Hepatocyte (in vitro differentiated cells): Measurements from ENCODE around the gene ANKRD13A. TPM values are rescaled to one million over a fixed set of nuclear protein-coding genes. Genes with fewer than 3 reads are reported as not detected.
A peak's percentile ranks its signal among the peaks of the same experiment; 100 is the strongest.

ENCODE experiments used
- DNase-seq: peaks from one replicate; pipeline ENCODE4 v3.0.0-alpha.2; 2016; ENCODE audit warnings: low spot score
- H2AFZ ChIP-seq: fragments of 200-600 bp; sonication (generic); 2 replicates; pipeline ENCODE4 v1.6.0; 2016; ENCODE audit warnings: antibody characterized with exemption, mild to moderate bottlenecking
- H3K27ac ChIP-seq: fragments of 200-600 bp; sonication (generic); 2 replicates; pipeline ENCODE4 v1.5.1; 2016; ENCODE audit warnings: mild to moderate bottlenecking
- H3K27me3 ChIP-seq: fragments of 200-600 bp; sonication (generic); 2 replicates; pipeline ENCODE4 v1.6.1; 2016
- H3K36me3 ChIP-seq: fragments of 200-600 bp; sonication (generic); replicated peaks from 2 replicates; pipeline ENCODE4 v1.5.1; 2016; ENCODE audit warnings: low read depth; ENCODE audit not compliant: insufficient read depth
- H3K4me1 ChIP-seq: fragments of 200-600 bp; sonication (generic); 2 replicates; pipeline ENCODE4 v1.5.1; 2016; ENCODE audit warnings: mild to moderate bottlenecking, moderate library complexity; ENCODE audit not compliant: insufficient read depth
- H3K4me2 ChIP-seq: fragments of 200-600 bp; sonication (generic); 2 replicates; pipeline ENCODE4 v1.6.0; 2016
- H3K4me3 ChIP-seq: fragments of 200-600 bp; sonication (generic); 2 replicates; pipeline ENCODE4 v1.5.1; 2016; ENCODE audit warnings: mild to moderate bottlenecking
- H3K79me2 ChIP-seq: fragments of 200-600 bp; sonication (generic); 2 replicates; pipeline ENCODE4 v1.6.0; 2017; ENCODE audit warnings: mild to moderate bottlenecking
- H3K9me2 ChIP-seq: fragments of 200-600 bp; sonication (generic); replicated peaks from 2 replicates; pipeline ENCODE4 v1.6.0; 2017; ENCODE audit warnings: mild to moderate bottlenecking; ENCODE audit not compliant: insufficient read depth
- H3K9me3 ChIP-seq: fragments of 200-600 bp; sonication (generic); 2 replicates; pipeline ENCODE4 v1.5.1; 2016; ENCODE audit warnings: low read depth, mild to moderate bottlenecking
- H4K20me1 ChIP-seq: fragments of 200-600 bp; sonication (generic); 2 replicates; pipeline ENCODE4 v1.6.0; 2016; ENCODE audit warnings: mild to moderate bottlenecking; ENCODE audit not compliant: insufficient read depth, poor library complexity, severe bottlenecking
- EZH2 ChIP-seq: fragments of 200-600 bp; sonication (generic); IDR thresholded peaks from 2 replicates; pipeline ENCODE4 v1.6.1; 2016; ENCODE audit warnings: antibody characterized with exemption, mild to moderate bottlenecking, borderline replicate concordance
- EZH2phosphoT487 ChIP-seq: fragments of 200-600 bp; sonication (generic); IDR thresholded peaks from one replicate; pipeline ENCODE4 v1.6.1; 2018; ENCODE audit warnings: antibody characterized with exemption, mild to moderate bottlenecking, low read depth, moderate library complexity; ENCODE audit not compliant: unreplicated experiment, severe bottlenecking
- WGBS: methylation state at CpG from one replicate; pipeline ENCODE4 v1.1.6; 2016; ENCODE audit warnings: low lambda C conversion rate; ENCODE audit errors: missing lambda C conversion rate; 5-methylcytosine and 5-hydroxymethylcytosine counted together
- polyA plus RNA-seq: library from polyadenylated mRNA; unstranded; fragments of >200 nt; fragmentation: Nextera tagmentation; extraction: Ambion mirVana; gene quantifications from 2 replicates; pipeline ENCODE4 v1.2.1, GENCODE V29; 2016
- total RNA-seq: library from RNA; depleted of rRNA; stranded (reverse); fragments of >200 nt; gene quantifications from 2 replicates; pipeline ENCODE4 v1.2.3, GENCODE V29; 2014
- TF ChIP-seq, protein P1 (sequence below): fragments of 200-600 bp; sonication (generic); IDR thresholded peaks from 2 replicates; pipeline ENCODE4 v1.5.1; 2016; ENCODE audit warnings: antibody characterized with exemption, mild to moderate bottlenecking; ENCODE audit not compliant: poor library complexity

The ANKRD13A gene
- total and polyA plus RNA-seq, 2 experiments from 2014 or later = 13.2 to 55.3 TPM

DNA sequence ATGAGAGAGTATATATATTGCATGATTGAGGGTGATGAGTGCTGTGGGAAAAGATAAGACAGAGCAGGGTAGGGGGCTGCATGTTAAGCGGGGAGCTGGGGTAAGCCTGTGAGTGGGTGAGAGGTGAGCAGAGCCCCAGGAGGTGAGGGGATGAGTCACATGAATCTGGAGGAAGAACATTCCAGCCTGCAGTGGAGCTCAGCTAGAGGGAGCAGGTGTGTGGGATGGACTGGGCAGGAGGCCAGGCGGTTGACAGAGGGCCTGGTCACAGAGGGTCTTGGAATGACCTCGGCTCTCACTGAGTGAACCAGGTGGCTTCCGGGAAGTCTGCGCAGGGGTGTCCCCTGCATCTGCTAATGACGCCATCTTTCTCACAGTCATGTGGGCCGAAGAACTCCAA is 47.5 kb upstream of the ANKRD13A start:
- Histone ChIP-seq H3K9me2 (no peaks in the 10 kb centered on the region), H3K9me3 (no peaks in the 10 kb centered on the region), H2AFZ (no peak overlapping the region), H3K79me2 (no peaks in the 10 kb centered on the region), H3K27me3 (no peaks in the 10 kb centered on the region), H4K20me1 (no peaks in the 10 kb centered on the region), H3K27ac (peak overlapping the region; percentile 3), H3K4me2 (no peak overlapping the region), H3K4me3 (no peak overlapping the region), H3K36me3 (no peaks in the 10 kb centered on the region), H3K4me1 (peaks cover 27% of the 10 kb centered on the region)
- WGBS = 83% methylated on average over 7 of the region's 7 CpGs
- no peak for TF ChIP-seq EZH2phosphoT487
- TF ChIP-seq, protein P1, sequence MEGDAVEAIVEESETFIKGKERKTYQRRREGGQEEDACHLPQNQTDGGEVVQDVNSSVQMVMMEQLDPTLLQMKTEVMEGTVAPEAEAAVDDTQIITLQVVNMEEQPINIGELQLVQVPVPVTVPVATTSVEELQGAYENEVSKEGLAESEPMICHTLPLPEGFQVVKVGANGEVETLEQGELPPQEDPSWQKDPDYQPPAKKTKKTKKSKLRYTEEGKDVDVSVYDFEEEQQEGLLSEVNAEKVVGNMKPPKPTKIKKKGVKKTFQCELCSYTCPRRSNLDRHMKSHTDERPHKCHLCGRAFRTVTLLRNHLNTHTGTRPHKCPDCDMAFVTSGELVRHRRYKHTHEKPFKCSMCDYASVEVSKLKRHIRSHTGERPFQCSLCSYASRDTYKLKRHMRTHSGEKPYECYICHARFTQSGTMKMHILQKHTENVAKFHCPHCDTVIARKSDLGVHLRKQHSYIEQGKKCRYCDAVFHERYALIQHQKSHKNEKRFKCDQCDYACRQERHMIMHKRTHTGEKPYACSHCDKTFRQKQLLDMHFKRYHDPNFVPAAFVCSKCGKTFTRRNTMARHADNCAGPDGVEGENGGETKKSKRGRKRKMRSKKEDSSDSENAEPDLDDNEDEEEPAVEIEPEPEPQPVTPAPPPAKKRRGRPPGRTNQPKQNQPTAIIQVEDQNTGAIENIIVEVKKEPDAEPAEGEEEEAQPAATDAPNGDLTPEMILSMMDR = no peak
- no peak for TF ChIP-seq EZH2
- peak; percentile 21 for DNase-seq

DNA sequence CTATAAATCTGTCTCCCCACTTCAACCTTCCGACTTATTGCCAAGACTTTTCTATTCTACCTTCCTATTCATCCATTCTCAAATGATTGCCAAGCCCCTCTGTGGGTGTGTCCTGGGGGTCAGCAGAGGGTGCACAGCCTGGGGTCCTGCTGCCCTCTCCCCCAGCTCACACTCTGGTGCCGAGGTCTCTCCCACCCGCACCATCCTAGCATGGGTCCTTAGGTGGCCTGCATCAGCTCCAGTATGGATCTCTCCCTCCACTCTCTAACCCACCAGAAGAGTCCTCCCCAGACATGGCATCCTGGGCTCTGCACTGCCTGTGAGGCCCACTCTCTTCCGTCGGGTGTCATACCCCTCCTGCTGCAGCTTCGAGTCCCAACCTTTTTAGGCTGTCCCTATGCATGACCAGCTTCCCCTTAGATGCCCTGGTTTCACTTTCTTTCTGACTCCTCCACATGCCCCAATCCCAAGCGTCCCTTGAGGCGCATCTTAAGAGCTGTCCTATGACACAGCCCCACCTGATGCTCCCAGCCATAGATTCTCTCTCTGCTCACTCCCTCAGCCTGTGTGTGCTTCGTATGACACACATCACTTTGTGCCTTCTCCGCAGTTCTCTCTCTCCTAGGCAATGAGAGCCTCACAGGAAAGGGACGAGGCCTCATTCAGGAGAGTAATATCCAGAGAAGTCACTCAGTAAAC is 46.9 kb upstream of the ANKRD13A start:
- H3K9me2 ChIP-seq = no peaks in the 10 kb centered on the region
- peaks cover 27% of the 10 kb centered on the region for H3K4me1 ChIP-seq
- no peak overlapping the region for H3K27ac ChIP-seq
- H3K4me2 ChIP-seq = no peak overlapping the region
- no peaks in the 10 kb centered on the region for H3K9me3 ChIP-seq
- TF ChIP-seq EZH2phosphoT487 (no peak), EZH2 (no peak)
- TF ChIP-seq, protein P1 = no peak
- 98% methylated on average over 11 of the region's 11 CpGs for WGBS
- H4K20me1 ChIP-seq = no peaks in the 10 kb centered on the region
- no peaks in the 10 kb centered on the region for H3K36me3 ChIP-seq
- DNase-seq = no peak
- H3K27me3 ChIP-seq = no peaks in the 10 kb centered on the region
- H2AFZ ChIP-seq = no peak overlapping the region
- H3K4me3 ChIP-seq = no peak overlapping the region
- no peaks in the 10 kb centered on the region for H3K79me2 ChIP-seq

DNA sequence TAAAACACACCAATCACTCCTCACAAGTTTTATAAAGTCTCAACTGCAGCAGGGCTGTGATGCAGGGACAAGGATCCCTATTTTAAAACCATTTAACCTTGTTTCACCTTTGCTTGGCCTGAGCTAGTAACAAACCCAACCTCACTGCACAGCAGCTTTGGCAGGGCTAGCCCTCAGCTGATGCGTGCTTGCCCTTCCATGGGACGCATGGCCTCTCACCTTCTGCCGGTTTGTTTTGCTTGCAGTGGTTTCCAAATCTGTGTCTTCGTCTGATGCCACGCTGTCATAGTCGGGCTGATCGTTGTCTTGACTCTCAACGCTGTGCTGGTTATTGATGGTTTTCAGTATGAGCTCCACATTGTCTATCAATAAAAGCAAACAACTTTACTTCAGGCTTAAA is 46.4 kb upstream of the ANKRD13A start:
- Histone ChIP-seq H3K4me2 (no peak overlapping the region), H3K9me3 (no peaks in the 10 kb centered on the region), H3K27me3 (no peaks in the 10 kb centered on the region), H3K9me2 (no peaks in the 10 kb centered on the region), H4K20me1 (no peaks in the 10 kb centered on the region), H3K4me1 (peaks cover 24% of the 10 kb centered on the region), H2AFZ (no peak overlapping the region), H3K27ac (no peak overlapping the region), H3K36me3 (no peaks in the 10 kb centered on the region), H3K79me2 (no peaks in the 10 kb centered on the region), H3K4me3 (no peak overlapping the region)
- no peak for TF ChIP-seq EZH2
- TF ChIP-seq, protein P1 = no peak
- no peak for TF ChIP-seq EZH2phosphoT487
- 98% methylated on average over 8 of the region's 8 CpGs for WGBS
- DNase-seq = no peak
